Right lobe of liver (tissue), 6 donors: Measurements from ENCODE around the gene OR1C1. TPM values are rescaled to one million over a fixed set of nuclear protein-coding genes. Genes with fewer than 3 reads are reported as not detected.
"Not testable (repeated sequence)": the region's sequence is repeated elsewhere in the genome, so short reads cannot be mapped to it uniquely, and the experiment has no call there.

ENCODE experiments used
- ATAC-seq, 4 donors: fragments of 200-7000 bp; cut with Tn5 transposase; one replicate each; pipeline ENCODE4 v1.9.1; 2020; ENCODE audit warnings: mild to moderate bottlenecking in 4 of 4, moderate library complexity in 4 of 4
- DNase-seq, 3 donors: peaks; one replicate each; pipeline ENCODE4 v3.0.0-alpha.2; 2020
- H3K27ac ChIP-seq, 3 donors: fragments of 200-600 bp; one replicate each; pipeline ENCODE4 v1.8.0; 2022
- H3K27me3 ChIP-seq, 2 donors: fragments of 200-600 bp; one replicate each; pipeline ENCODE4 v1.8.0; 2022
- H3K36me3 ChIP-seq, 4 donors: fragments of 200-600 bp; sonication (generic) in 1 of 4; one replicate each; pipeline versions ENCODE4 v1.5.1 to v1.8.0; 2017 to 2022; ENCODE audit warnings: control low read depth in 1 of 4
- H3K4me1 ChIP-seq, 4 donors: fragments of 200-600 bp; sonication (generic) in 1 of 4; one replicate each; pipeline versions ENCODE4 v1.5.1 to v1.8.0; 2017 to 2022; ENCODE audit warnings: control low read depth in 1 of 4
- H3K4me3 ChIP-seq, 3 donors: fragments of 200-600 bp; one replicate each; pipeline ENCODE4 v1.8.0; 2022
- H3K9me3 ChIP-seq, 4 donors: fragments of 200-600 bp; sonication (generic) in 1 of 4; one replicate each; pipeline versions ENCODE4 v1.5.1 to v1.8.0; 2017 to 2022; ENCODE audit warnings: control low read depth in 1 of 4
- POLR2A ChIP-seq: fragments of 450-650 bp; IDR thresholded peaks from one replicate; pipeline ENCODE4 v1.6.1; 2017; ENCODE audit warnings: antibody characterized with exemption, mild to moderate bottlenecking
- WGBS: methylation state at CpG from one replicate; pipeline ENCODE4 v1.1.6; 2018; ENCODE audit warnings: low coverage, low lambda C conversion rate; ENCODE audit not compliant: insufficient coverage; ENCODE audit errors: missing lambda C conversion rate; 5-methylcytosine and 5-hydroxymethylcytosine counted together
- intact Hi-C, 2 donors: fragments of 100-400 bp; cut with DNase I; formaldehyde crosslinking; loops; one replicate each; pipeline versions ENCODE4 v1.11.2 to v1.14.1; 2022
- total RNA-seq, 6 experiments: library from RNA; depleted of rRNA in 2 of 6; stranded (reverse); fragments of >200 nt in 2 of 6; fragmentation: NEBNext Ultra II Directional in 3 of 6; extraction: Animal tissue kit (Norgen Biotek cat#: 25700) in 3 of 6; gene quantifications; one replicate each; pipeline versions ENCODE4 v1.1.0 to v1.2.4, GENCODE V29; 2016 to 2023
- TF ChIP-seq, protein P1 (sequence below), 4 donors: fragments of 200-600 bp in 3 of 4; fragments of 450-650 bp in 1 of 4; IDR thresholded peaks; one replicate each; pipeline versions ENCODE4 v1.5.1 to v1.8.0; 2016 to 2022; ENCODE audit warnings: antibody characterized with exemption in 4 of 4, mild to moderate bottlenecking in 2 of 4
- donor health status: DM: no; HTN: yes; CAD: no.
- donor health status: DM: no; HTN: no; CAD: no.
- donor health status: DM: no; HTN: no; CAD: no.
- donor health status: DM: no; HTN: yes; CAD: no.
- donor health status: DM: no; HTN: yes; CAD: no.

The OR1C1 gene
- total RNA-seq, 6 experiments from 2014 or later: not detected

DNA sequence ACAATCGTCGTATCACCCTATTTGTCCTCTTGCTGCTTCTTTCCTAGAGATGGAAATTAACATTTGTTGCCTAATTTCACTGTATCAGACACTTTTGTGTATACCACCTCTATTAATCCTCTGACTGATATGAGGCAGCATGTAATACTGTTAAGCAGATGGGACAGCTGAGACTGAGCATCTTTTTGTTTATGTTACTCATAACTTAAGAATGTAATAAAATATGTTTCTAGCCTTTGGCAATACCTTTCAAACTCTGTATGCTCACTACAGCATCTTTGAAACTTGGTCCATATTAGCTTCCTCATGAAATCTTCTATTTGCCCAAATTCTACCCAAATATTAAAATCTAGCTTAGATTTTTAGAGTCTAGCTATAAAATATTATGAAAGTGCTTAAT is 19.6 kb downstream of the OR1C1 start:
- no peaks in the 10 kb centered on the region for H3K4me1 ChIP-seq
- 59% methylated on average over 2 of the region's 2 CpGs for WGBS
- H3K9me3 ChIP-seq: no peaks in the 10 kb centered on the region
- intact Hi-C loops: no loop called here
- ATAC-seq (no peak), DNase-seq (no peak)
- H3K4me3 ChIP-seq: no peak overlapping the region
- H3K27me3 ChIP-seq: no peaks in the 10 kb centered on the region
- TF ChIP-seq POLR2A: no peak
- TF ChIP-seq, protein P1, sequence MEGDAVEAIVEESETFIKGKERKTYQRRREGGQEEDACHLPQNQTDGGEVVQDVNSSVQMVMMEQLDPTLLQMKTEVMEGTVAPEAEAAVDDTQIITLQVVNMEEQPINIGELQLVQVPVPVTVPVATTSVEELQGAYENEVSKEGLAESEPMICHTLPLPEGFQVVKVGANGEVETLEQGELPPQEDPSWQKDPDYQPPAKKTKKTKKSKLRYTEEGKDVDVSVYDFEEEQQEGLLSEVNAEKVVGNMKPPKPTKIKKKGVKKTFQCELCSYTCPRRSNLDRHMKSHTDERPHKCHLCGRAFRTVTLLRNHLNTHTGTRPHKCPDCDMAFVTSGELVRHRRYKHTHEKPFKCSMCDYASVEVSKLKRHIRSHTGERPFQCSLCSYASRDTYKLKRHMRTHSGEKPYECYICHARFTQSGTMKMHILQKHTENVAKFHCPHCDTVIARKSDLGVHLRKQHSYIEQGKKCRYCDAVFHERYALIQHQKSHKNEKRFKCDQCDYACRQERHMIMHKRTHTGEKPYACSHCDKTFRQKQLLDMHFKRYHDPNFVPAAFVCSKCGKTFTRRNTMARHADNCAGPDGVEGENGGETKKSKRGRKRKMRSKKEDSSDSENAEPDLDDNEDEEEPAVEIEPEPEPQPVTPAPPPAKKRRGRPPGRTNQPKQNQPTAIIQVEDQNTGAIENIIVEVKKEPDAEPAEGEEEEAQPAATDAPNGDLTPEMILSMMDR (IDR thresholded peaks at IDR 0.05): no peak
- no peak overlapping the region for H3K27ac ChIP-seq
- H3K36me3 ChIP-seq: no peaks in the 10 kb centered on the region

DNA sequence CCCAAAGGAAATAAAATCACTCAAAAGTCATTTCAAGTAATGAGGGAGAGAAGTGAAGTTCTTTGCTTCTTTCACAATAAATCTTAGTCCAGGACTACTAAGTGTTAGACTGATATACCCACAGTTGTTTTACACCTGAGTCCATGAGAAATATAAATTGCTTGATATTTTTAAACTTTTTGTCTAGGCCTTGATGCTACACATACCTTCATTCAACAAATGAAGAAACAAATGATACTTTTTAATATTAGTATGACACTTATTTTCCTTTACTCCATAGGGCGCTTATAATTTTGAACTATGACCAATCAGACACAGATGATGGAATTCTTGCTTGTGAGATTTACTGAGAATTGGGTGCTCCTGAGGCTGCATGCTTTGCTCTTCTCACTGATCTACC is 22.0 kb downstream of the OR1C1 start, which contains the start of gene OR14K1:
Gene OR14K1 (plus strand): TSS at position 301 of the 400 bp plus-strand sequence. CDS start 0 bp downstream, at position 301.
- Histone ChIP-seq H3K9me3 (no peaks in the 10 kb centered on the region), H3K36me3 (no peaks in the 10 kb centered on the region), H3K4me3 (no peak within 1 kb of the TSS), H3K27ac (no peak within 1 kb of the TSS), H3K4me1 (no peaks in the 10 kb centered on the region), H3K27me3 (no peaks in the 10 kb centered on the region)
- TF ChIP-seq, protein P1 (IDR thresholded peaks at IDR 0.05): no peak
- TF ChIP-seq POLR2A: no peak
- intact Hi-C loops: no loop called here
- DNase-seq: no peak
- ATAC-seq: no peak
- WGBS: 81% methylated on average over 1 of the region's 1 CpG

DNA sequence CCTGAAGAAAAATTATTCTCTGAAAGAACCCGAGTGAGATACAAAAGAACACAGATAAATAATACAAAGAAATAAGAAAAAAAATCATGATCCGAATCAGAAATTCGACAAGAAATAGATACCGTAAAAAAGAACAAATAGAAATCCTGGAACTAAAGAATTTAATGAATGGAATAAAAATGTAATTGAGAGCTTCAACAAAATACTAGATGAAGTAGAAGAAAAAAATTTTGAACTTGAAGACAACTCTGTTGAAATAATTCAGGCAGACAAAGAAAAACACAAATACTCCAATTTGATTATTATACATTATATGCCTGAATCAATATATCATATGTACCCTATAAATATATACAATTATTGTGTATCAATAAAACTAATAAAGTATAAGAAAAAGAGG is 39.1 kb downstream of the OR1C1 start:
- ATAC-seq: no peak
- Histone ChIP-seq H3K4me1 (no peaks in the 10 kb centered on the region), H3K4me3 (no peak overlapping the region), H3K36me3 (no peaks in the 10 kb centered on the region), H3K9me3 (no peaks in the 10 kb centered on the region), H3K27ac (no peak overlapping the region), H3K27me3 (no peaks in the 10 kb centered on the region)
- no peak for DNase-seq
- TF ChIP-seq, protein P1 (IDR thresholded peaks at IDR 0.05): no peak
- no peak for TF ChIP-seq POLR2A
- 41% methylated on average over 4 of the region's 4 CpGs for WGBS
- intact Hi-C loops: no loop called here

DNA sequence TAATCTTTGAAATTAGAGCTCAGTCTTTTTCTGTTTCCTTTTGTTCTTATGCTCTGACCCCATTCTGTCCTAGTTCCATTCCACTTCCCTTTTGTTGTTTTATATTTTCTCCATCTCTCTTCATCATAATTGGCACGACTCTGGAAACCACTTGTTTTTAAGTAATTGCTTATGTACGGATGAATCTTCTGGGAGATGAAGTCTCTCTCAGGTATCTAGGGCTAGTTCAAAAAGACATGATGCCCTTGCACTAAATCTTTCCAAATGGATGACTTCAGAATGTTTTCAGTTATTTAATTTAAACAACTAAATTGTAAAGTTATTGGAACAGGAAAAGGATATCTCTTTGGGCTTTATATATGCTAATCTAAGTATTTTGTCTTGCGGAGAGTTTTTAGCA is 43.8 kb downstream of the OR1C1 start, which contains the start of gene OR6F1:
Gene OR6F1 (minus strand): TSS at position 101 of the 400 bp plus-strand sequence. CDS start 3,891 bp downstream, outside the sequence.
- Histone ChIP-seq H3K27me3 (no peaks in the 10 kb centered on the region), H3K4me3 (no peak within 1 kb of the TSS), H3K9me3 (no peaks in the 10 kb centered on the region), H3K36me3 (no peaks in the 10 kb centered on the region), H3K27ac (no peak within 1 kb of the TSS), H3K4me1 (no peaks in the 10 kb centered on the region)
- no peak for ATAC-seq
- intact Hi-C loops: no loop called here
- TF ChIP-seq POLR2A: no peak
- TF ChIP-seq, protein P1 (IDR thresholded peaks at IDR 0.05): no peak
- no peak for DNase-seq
- WGBS: 49% methylated on average over 3 of the region's 3 CpGs

DNA sequence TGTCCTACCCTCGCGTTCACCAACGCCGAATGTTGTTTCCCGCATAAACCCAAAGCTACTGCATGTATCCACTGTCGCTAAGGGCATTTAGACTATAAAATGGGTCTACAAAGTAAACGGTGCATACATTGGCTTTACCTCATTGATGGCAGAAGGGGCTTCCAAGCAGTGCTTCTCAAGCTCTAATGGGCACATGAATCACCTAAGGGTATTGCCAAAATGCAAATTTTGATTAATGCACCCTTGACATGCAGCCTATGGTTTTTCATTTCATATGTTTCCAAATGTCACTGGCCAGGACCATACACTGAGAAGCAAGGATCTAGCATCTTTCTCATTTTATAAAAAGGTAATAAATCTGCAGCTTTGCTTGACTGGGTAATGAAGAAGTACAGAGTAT is 46.6 kb downstream of the OR1C1 start:
- H3K4me3 ChIP-seq: no peak overlapping the region
- intact Hi-C loops: no loop called here
- TF ChIP-seq, protein P1 (IDR thresholded peaks at IDR 0.05): no peak
- no peak for TF ChIP-seq POLR2A
- H3K27me3 ChIP-seq: no peaks in the 10 kb centered on the region
- WGBS: 69% methylated on average over 7 of the region's 7 CpGs
- H3K9me3 ChIP-seq: no peaks in the 10 kb centered on the region
- H3K4me1 ChIP-seq: no peaks in the 10 kb centered on the region
- H3K36me3 ChIP-seq: no peaks in the 10 kb centered on the region
- ATAC-seq (no peak), DNase-seq (no peak)
- no peak overlapping the region for H3K27ac ChIP-seq

DNA sequence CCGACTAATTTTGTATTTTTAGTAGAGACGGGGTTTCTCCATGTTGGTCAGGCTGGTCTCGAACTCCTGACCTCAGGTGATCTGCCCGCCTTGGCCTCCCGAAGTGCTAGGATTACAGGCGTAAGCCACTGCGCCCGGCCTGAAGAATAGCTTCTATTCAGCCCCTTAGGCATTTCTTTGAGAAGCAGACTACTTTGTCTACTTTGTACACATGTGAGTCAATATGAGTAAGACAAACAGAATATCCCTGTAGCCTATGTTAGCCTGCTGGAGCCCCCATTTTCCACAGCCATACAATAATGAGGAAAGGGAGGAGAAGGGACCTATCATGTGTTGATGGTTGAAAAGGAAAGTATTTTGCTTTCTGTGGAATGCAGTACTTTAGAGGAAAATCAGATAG is 49.7 kb downstream of the OR1C1 start:
- WGBS: 46% methylated on average over 6 of the region's 8 CpGs
- intact Hi-C loops: not testable (repeated sequence)

More for the DNA sequence above, 49.7 kb downstream of the OR1C1 start:
- ATAC-seq, DNase-seq, H3K36me3 ChIP-seq, H3K4me3 ChIP-seq, H3K27me3 ChIP-seq, H3K9me3 ChIP-seq, H3K27ac ChIP-seq, H3K4me1 ChIP-seq: not testable (repeated sequence)
